GM12878 (cell line): ENCODE data around the gene SEMA3B. TPM values are rescaled to one million over a fixed set of nuclear protein-coding genes. Genes with fewer than 3 reads are reported as not detected.

Source experiments
- BACH1 ChIP-seq: fragments of 450-650 bp; IDR thresholded peaks from 2 replicates; pipeline ENCODE4 v1.6.1; 2017; ENCODE audit warnings: mild to moderate bottlenecking, borderline replicate concordance
- BCL3 ChIP-seq: IDR thresholded peaks from 2 replicates; pipeline ENCODE4 v1.6.1; 2011; ENCODE audit warnings: borderline replicate concordance, low read depth, mild to moderate bottlenecking, moderate library complexity, low read length; ENCODE audit not compliant: insufficient read depth, poor library complexity, severe bottlenecking
- CREB1 ChIP-seq: IDR thresholded peaks from 2 replicates; pipeline ENCODE4 v1.6.1; 2012; ENCODE audit warnings: low read depth, mild to moderate bottlenecking, inconsistent platforms
- E2F8 ChIP-seq: fragments of 450-650 bp; IDR thresholded peaks from 2 replicates; pipeline ENCODE4 v1.6.1; 2018; ENCODE audit warnings: mild to moderate bottlenecking, low read depth, moderate library complexity; ENCODE audit not compliant: partially characterized antibody
- EP300 ChIP-seq, 2 experiments: fragments of 150-350 bp in 1 of 2; IDR thresholded peaks; 2 replicates each; pipeline ENCODE4 v1.6.1; 2011 to 2012; ENCODE audit warnings: low read depth in 2 of 2, low read length in 2 of 2, borderline replicate concordance in 1 of 2, improper control_type of control experiment in 1 of 2, inconsistent platforms in 1 of 2; ENCODE audit not compliant: control insufficient read depth in 1 of 2
- ESRRA ChIP-seq: IDR thresholded peaks from 2 replicates; pipeline ENCODE4 v1.6.1; 2012; ENCODE audit warnings: mild to moderate bottlenecking, low read length, improper control_type of control experiment
- HDGF ChIP-seq: fragments of 450-650 bp; IDR thresholded peaks from 2 replicates; pipeline ENCODE4 v1.6.1; 2016; ENCODE audit warnings: antibody characterized with exemption
- IKZF1 ChIP-seq: fragments of 450-650 bp; conservative IDR thresholded peaks from 2 replicates; pipeline ENCODE4 v1.6.1; 2017; ENCODE audit warnings: antibody characterized with exemption, mild to moderate bottlenecking
- JUNB ChIP-seq: IDR thresholded peaks from 2 replicates; pipeline ENCODE4 v1.6.1; 2016; ENCODE audit warnings: antibody characterized with exemption, mild to moderate bottlenecking
- MYB ChIP-seq: fragments of 150-350 bp; IDR thresholded peaks from 2 replicates; pipeline ENCODE4 v1.6.1; 2014; ENCODE audit warnings: mild to moderate bottlenecking, low read depth, low read length, borderline replicate concordance
- NFXL1 ChIP-seq: fragments of 450-650 bp; IDR thresholded peaks from 2 replicates; pipeline ENCODE4 v1.6.1; 2017; ENCODE audit warnings: antibody characterized with exemption, mild to moderate bottlenecking, borderline replicate concordance
- REST ChIP-seq: IDR thresholded peaks from 2 replicates; pipeline ENCODE4 v1.6.1; 2012; ENCODE audit warnings: mild to moderate bottlenecking, low read depth, low read length
- RUNX3 ChIP-seq: IDR thresholded peaks from 2 replicates; pipeline ENCODE4 v1.6.1; 2012; ENCODE audit warnings: low read length, inconsistent platforms
- SREBF2 ChIP-seq: IDR thresholded peaks from 2 replicates; pipeline ENCODE4 v1.6.1; 2012; ENCODE audit warnings: mild to moderate bottlenecking, low read length
- SUZ12 ChIP-seq: fragments of 200-600 bp; sonication (generic); IDR thresholded peaks from one replicate; pipeline ENCODE4 v1.6.1; 2018; ENCODE audit warnings: antibody characterized with exemption, mild to moderate bottlenecking; ENCODE audit not compliant: unreplicated experiment
- TAF1 ChIP-seq: IDR thresholded peaks from 2 replicates; pipeline ENCODE4 v1.6.1; 2011; ENCODE audit warnings: mild to moderate bottlenecking, low read depth, low read length, borderline replicate concordance
- ZNF24 ChIP-seq: fragments of 450-650 bp; IDR thresholded peaks from 2 replicates; pipeline ENCODE4 v1.6.1; 2017; ENCODE audit warnings: antibody characterized with exemption, mild to moderate bottlenecking
- polyA plus RNA-seq, 11 experiments: library from polyadenylated mRNA; depleted of rRNA in 4 of 11; unstranded in 6 of 11; stranded (reverse) in 5 of 11; fragments of >200 nt; fragmentation: Nextera tagmentation in 4 of 11; fragmentation: Illumina TruSeq in 1 of 11; extraction: Ambion mirVana in 4 of 11; extraction: Trizol in 1 of 11; gene quantifications; 1 replicate in 1 of 11; 2 replicates in 10 of 11; pipeline versions ENCODE4 v1.2.1 to v1.2.3, GENCODE V29; 2011 to 2016; ENCODE audit warnings: inconsistent platforms in 2 of 11, missing spikeins in 2 of 11, low read depth in 1 of 11
- total RNA-seq, 4 experiments: library from RNA; depleted of rRNA in 3 of 4; stranded (reverse); fragments of >200 nt in 3 of 4; fragmentation: Illumina TruSeq in 1 of 4; extraction: Trizol in 1 of 4; gene quantifications; 2 replicates each; pipeline versions ENCODE4 v1.2.1 to v1.2.3, GENCODE V29; 2013 to 2021
- TF ChIP-seq, protein P1 (sequence below): IDR thresholded peaks from 2 replicates; pipeline ENCODE4 v1.6.1; 2011; ENCODE audit warnings: mild to moderate bottlenecking, low read depth, low read length, moderate library complexity; ENCODE audit not compliant: insufficient replicate concordance

SEMA3B gene
- total and polyA plus RNA-seq, 10 of the 15 experiments (the other 5 are each of a cell fraction or from before 2014, with no cell fraction given): 0.06 to 0.59 (median 0.14) TPM; not detected in 2

DNA sequence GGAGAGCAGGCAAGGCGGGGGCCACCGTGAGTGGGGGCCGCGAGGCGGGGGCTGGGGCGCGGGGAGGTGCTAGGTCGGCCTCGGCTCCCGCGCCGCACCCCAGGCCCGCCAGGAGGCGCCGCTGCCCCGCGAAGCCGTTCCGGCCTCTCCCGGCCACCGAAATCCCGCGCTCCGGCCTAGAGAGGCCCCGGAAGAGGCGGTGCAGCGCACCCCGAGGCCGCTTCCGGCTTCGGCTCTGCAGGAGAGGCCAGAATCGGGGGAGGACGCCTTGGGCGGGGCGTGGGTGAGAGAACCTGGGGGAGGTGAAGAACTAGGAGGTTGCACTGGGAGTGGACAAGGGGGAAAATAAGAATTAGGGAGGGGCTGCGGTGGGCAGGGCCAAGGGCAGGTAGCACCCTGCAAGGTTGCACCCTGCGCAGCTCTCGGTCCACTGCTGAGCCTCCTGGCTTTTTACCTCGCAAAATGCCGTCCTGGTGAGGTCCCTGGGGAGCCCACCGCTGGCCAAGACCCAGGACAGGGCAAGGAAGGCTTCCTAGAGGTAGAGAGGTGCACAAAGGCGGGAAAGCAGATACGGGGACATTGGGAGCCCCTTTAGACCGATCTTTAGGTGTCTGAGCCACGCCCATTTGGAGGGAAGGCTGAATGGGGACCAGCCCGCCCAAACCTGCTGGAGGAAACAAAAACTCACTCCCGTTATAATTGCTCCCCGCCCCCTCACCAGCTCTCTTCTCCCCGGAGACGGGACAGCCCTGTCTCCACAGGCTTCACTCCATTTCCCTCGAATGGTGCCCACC is 41.4 kb upstream of the SEMA3B start (continued):
- TF ChIP-seq IKZF1: peak; percentile 82
- TF ChIP-seq BACH1: peak; percentile 47; the same call in 1 of the 2 replicates
- peak; percentile 12; the same call in 1 of the 2 replicates for TF ChIP-seq ESRRA
- no peak for TF ChIP-seq REST
- 0 out of 2 replicates have a peak, but pooled peaks have one; percentile 18 for TF ChIP-seq SREBF2
- TF ChIP-seq CREB1: peak; percentile 69
- TF ChIP-seq, protein P1, sequence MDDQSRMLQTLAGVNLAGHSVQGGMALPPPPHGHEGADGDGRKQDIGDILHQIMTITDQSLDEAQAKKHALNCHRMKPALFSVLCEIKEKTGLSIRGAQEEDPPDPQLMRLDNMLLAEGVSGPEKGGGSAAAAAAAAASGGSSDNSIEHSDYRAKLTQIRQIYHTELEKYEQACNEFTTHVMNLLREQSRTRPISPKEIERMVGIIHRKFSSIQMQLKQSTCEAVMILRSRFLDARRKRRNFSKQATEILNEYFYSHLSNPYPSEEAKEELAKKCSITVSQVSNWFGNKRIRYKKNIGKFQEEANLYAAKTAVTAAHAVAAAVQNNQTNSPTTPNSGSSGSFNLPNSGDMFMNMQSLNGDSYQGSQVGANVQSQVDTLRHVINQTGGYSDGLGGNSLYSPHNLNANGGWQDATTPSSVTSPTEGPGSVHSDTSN: no peak
- TF ChIP-seq ZNF24: peak; percentile 70; the same call in 1 of the 2 replicates
- TF ChIP-seq EP300 (IDR thresholded peaks at IDR 0.05; ENCODE audit: borderline replicate concordance in 1 of 2, control insufficient read depth in 1 of 2, low read depth in 2 of 2, low read length in 2 of 2): no peak
- TF ChIP-seq BCL3: no peak
- no peak for TF ChIP-seq SUZ12
- TF ChIP-seq E2F8: peak; percentile 92
- TF ChIP-seq NFXL1: no peak
- TF ChIP-seq TAF1: peak; percentile 47; the same call in 1 of the 2 replicates
- no peak for TF ChIP-seq JUNB
- TF ChIP-seq MYB: no peak
- no peak for TF ChIP-seq HDGF
- TF ChIP-seq RUNX3: peak; percentile 66
